Activated CD8-positive, alpha-beta memory T cell treated with anti-CD3 and anti-CD28 coated beads for 24 hours (primary cell): ENCODE data around the gene TNNC1.
A peak's percentile ranks its signal among the peaks of the same experiment; 100 is the strongest.

Experiments
- DNase-seq: peaks from one replicate; pipeline ENCODE4 v3.0.0-alpha.2; 2020

TNNC1 gene

DNA sequence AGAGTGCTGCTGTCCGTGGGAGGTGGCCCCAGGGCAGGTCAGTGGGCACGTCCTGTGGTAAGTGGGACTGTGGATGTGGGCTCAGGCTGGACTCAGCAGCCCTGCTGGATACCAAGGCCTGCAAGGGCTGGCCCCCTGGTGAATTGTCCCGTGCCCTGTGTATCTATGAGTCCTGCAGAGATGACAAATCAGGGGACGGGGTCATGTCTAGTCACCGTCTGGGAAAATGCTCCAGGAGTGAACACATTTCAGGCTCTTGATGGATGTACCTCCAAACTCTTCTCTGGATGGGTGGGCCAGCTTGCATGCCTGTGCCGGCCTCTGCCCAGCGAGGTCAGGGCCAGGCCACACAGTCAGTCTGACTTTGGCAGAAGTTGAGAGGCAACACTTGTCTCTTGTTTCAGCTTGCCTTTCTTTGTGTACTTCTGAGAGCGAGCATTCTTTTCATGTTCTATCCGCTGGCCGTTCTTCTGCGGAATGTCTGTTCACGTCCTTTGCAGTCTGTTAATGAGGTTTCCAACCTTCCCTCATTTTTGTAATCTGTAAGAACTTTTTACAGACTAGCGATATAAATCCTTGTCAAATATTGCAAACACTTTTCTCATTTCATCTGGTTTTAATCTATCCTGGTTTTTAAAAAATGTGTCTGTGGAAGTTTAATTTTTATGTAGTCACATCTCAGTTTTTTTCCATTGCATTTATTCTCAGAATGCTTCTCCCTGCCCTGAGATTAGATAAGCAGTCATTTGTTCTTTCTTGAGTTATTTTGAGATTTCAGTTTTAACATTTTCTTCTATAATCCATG is 29.9 kb upstream of the TNNC1 start:
- no peak for DNase-seq

DNA sequence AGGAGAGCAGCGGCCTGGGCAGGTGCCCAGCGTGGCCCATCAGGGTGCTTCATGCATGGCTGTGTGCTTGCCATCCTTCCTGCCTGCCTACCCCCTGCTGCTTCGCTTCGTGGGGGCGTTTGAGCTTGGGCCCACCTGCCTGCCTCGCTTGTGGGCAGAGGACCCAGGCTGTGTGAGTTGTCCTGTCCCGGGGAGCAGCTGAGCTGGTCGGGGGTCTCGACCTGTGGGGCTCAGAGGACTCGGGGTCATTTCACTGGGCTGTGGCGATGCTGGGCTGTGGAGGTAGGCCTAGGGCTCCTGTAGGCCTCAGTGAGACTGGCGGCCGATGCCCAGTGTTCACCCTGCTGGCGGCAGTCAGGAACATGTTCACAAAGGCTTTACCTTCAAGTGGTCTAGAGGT is 29.2 kb upstream of the TNNC1 start:
- DNase-seq: no peak

DNA sequence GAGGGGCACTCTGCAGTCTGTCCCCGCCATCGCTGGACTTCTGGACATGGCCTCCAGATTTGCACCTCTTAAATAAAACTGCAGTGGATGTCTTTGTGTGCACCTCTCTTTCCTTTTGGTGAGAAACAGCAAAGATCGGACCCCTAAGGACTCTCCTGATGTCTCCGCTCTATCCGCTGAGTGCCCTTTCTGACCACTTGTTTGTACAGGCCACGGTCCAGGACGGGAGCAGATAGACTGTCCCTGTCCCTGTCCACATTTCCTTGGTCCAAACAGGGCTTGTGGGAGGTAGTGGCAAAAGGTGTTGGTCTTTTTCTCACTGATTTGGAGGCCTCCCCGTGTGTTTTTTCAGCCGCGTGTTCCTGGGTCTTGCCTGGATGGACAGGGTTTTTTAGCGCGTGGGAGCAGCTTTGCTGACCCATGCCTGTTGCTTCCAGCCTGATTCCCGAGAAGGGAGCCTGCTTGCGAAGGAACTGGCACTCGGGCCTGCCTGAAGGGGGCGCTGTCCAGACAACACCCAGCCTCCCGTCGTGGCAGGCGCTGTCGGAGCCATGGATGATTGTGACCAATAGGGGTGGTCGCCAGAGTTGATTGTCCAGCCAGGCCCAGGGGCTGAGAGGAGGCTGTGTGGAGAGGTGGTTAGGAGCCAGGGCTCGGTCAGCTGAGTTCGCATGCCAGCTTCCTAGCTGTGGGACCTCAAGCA is 28.1 kb upstream of the TNNC1 start:
- DNase-seq: no peak

DNA sequence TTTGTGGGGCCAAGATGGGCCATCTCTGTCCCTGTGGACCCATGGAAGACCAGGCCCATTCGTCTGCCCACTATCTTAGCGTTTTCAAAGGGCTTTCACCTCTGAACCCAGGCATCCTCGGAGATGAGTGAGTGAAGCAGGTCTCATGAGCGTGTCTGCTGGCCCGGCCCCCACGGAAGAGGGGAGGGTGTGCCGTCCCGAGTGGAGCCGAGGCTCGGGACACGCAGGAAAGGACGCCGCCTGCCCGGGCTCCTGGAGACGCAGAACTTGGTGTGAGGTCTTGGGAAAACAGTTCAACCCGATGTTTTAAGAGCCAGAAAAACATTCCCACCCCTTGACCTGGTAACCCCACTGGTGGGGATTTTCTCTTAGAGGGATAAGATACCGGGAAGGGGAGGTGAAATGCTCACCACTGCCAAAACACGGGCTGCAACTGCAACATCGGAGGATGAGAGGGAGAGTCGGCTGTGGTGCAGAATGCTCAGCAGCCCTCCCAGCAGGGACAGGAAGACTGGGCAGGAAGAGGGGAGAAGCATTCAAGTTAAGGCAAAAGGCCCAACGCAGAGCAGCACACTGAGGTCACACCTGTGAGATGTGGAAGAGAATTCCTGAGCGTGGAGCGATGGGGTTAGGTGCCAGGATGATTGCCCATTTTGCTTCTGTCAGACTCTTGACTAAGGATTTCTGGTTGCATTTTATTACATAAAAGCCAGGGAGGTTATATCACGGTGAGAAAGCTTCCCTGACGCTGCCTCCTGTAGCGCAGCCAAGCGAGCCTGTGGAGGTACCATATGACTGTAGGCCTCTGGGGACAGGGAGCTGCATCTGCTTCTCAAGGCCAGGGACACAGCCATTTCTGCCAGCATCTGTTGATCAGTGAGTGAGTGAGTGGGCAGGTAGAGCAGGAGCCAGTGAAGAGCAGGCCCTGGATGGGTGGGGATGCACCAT is 27.2 kb upstream of the TNNC1 start:
- DNase-seq: no peak

DNA sequence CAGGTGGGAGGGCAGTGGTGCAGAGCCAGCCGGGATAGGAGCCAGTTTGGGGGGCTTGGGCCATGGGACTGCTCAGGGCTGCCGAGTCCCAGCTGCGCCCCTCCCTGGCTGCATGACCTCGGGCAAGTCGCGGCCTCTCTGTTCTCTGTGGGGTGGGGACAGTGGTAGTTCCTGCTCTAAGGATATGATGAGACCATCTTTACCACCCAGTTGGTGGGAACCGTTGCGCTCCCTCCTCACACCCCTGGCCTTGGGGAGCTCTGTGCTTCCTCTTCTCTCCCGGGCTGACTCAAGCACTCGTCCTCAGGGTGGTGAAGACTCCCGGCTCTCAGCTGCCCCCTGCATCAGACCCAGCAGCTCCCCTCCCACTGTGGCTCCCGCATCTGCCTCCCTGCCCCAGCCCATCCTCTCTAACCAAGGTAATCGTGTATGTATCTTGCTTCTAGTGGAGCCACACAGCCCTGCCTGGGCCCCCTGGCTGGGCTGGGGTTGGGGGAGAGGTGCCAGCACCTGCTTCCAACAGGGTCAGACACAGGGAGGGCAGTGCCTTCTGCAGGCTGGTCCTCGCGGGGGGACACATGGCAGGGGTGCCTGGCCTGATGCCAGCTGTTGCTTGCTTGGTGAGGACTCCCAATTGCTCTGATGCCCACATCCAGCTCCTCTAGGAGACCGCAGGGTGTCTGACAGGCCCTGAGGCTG is 26.2 kb upstream of the TNNC1 start:
- no peak for DNase-seq

DNA sequence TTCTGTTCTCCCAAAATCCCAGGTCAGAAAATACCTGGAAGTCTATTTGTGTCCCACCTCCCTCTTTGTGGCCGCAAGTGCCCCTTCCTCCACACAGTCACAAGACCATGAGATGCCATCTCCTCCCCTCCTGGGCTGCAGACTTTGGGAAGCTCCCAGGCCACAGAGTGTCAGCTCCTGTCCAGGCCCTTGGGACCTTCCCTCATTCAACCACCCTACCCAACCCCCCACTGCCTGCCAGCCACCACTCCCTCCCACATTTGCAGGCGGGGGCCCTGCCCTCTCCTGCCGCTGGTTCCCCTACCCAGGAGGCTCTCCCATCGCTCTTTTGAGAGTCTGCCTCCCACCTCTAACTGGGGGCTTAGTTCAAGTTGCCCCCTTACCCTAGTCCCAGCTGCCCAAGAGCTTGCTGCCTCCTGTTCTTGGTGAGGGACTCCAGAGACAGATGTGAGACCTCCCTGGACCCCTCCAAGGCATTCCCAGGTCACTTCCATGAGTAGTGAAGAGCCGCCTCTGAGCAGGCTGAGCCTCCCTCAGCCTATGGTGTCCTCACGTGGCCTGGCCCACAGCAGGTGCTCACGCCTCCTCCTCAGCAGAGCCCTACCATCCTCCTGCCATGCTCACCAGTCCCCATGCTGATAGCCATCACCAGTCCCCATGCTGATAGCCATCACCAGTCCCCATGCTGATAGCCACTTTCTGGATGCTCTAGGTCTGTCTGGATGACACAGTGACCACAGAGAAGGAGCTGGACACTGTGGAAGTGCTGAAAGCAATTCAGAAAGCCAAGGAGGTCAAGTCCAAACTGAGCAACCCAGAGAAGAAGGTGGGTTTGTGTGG is 25.4 kb upstream of the TNNC1 start:
- no peak for DNase-seq

DNA sequence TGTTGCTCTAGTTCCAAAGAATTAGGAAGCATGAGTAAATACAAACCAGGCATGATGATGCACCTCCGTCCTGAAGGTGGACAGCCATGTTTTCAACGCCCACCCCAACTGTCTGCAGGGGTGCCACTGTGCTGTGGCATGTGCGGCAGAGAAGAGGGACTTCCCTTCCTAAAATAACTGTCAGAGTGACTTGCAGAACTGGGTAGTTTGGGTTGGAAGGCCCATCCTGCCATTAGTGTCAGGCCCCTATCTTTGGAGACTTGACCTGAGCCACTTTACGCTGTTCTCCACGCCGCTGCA is 23.9 kb upstream of the TNNC1 start:
- no peak for DNase-seq

DNA sequence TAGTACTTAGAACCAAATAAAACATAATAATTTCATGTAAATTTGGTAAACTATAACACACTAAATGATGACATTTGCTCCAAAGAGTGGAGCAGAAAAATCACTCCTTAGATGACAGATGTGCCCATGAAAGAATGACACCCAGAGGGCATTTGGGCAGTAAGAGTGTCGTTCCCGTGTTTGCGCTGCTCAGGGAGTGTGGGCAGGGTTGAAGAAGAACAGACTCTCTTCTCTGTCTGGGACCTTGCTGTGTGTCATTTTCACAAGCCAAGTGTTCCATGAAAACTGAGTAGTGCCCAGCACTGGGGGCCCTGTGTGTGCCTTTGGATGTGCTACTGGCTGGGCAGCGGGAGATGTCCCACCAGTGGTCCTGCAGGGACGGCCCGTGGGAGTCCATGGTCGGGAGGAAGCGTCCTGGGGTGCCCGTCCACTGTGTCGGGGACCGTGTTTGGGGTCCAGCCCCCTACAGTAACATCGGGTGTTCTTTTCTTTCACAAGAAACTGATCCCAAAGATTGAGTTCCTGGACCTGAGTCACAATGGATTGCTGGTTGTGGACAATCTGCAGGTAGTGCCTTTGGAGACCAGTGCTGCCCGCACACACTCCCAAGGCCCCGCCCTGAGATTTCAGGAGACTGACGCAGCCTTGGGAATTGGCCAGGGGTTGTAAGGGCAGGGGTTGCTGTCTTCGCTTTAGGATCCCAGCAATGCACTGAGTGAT is 23.4 kb upstream of the TNNC1 start:
- no peak for DNase-seq

DNA sequence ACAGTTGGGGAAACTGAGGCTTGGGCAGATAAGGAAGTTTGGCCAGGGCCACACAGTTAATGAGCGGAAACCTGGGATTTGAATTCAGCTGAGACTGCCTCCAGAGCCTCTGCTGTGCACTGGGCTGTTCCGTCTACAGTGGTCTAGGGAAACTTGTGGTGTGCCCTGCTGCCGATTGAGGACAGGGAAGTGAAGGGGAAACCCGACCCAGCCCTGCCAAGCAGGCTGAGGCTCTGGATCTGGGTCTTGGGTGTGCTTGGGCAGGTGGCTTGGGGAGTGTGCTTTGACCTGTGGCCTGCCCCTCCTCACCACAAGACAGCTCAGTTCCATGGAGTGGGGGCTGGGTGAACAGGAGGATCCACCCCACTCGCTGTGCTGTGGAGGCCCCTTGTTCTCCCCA is 19.2 kb upstream of the TNNC1 start:
- no peak for DNase-seq

DNA sequence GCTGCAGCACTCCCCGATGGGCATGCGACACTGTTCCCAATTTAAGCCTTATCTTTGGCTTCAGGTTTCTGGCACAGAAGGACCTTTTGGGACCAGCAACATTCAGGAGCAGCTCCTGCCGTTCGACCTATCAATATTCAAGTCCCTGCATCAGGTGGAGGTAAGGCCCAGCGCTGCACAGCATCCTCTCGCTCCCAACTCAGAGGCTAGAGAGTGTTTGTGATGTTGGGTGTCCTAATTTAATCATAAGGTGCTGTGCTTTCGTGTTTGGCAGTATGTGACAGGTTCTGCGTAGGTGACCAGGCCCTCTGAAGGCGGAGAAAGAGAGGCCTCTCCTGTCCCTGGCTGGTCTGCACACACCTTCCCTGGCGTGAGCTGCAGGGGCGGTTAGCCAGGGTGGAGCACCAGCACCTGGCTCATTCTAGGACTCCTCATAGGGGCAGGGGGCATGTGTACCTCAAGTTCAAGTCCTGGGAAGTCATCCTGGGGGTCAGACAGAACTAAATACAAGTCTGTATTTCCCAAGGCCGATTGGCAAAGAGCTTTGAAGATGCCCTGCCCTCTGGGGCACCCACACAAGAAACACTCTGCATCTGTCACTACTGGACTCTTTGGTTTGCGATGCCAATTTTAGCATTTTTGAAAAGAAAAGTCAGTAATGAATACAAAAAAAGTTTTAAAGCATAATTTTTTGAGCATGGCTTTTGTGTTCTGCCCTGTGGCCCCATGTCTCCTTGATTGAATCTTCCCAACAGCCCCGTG is 18.6 kb upstream of the TNNC1 start:
- DNase-seq: no peak

DNA sequence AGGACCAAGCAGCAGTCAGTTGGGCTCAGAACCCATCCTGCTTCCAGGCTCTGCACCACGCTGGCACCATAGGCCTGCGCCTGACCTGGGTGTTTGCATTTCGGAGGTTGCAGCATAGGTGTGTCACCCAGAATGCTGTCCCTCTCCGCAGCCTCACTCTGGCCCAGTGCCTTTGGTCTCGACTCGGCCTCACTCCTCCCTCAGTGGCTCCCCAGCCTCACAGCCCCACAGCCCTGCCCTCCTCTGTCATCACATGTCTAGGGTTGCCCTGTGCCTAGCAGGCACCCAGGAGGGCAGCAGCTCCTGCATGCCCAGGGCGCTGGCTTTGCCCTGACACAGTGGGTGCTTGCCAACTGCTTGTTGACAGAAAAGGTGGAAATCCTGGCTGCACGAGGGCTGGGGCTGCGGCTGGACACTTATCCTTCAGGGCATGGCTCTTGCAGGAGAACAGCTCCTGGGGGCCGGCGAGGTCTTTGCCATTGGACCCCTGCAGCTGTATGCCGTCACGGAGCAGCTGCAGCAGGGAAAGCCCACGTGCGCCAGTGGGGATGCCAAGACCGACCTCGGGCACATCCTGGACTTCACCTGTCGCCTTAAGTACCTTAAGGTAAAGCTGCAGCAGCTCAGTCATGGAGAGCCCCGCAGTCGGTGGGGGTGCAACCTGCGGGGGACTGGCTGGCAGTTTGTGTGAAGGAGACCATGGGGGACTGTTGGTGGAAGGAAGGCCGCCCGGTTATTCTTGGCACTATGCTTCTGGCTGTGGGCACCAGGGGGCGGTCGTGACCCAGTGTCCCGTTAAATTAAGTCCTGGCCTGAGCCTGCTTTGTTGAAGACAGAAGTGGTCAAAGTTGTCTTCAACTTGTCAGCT is 17.8 kb upstream of the TNNC1 start:
- peak; percentile 68 for DNase-seq

DNA sequence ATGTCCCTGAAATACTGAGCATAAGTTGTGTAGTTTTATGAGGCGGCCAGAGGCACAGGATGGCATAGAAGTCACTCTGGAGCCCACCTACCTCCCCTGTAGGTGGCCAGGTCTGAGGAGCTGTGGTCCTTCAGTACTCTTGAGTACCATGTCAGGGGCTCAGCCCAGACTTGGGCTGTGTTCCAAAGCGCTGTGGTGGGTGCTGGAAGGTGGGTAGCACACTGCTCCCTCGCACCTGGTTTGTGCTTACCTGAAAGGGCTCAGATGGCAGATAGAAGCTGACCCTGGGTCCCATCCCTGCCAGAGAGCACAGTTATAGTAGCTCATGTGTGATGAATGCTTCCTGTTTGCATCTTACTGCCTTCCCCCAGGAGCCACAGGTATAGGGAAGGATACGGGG is 17.1 kb upstream of the TNNC1 start:
- DNase-seq: no peak

DNA sequence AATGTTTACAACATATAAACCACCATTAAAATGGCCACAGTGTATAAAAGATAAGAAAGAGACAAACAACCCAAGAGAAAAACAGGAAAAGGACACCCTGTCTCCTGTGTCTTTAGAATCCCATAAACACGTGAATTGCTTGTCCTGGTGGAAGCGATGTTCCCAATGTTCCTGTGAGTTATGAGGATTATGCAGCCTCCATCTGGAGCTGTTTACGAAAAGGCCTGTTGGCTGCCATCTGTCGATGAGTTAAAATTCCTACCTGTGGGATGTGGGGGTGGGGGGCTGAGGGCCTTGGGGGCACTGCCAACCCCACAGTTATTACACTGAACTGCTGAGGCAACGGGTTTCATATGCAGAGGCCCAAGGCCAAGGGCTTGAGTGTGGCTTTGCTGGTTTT is 15.2 kb upstream of the TNNC1 start:
- no peak for DNase-seq

DNA sequence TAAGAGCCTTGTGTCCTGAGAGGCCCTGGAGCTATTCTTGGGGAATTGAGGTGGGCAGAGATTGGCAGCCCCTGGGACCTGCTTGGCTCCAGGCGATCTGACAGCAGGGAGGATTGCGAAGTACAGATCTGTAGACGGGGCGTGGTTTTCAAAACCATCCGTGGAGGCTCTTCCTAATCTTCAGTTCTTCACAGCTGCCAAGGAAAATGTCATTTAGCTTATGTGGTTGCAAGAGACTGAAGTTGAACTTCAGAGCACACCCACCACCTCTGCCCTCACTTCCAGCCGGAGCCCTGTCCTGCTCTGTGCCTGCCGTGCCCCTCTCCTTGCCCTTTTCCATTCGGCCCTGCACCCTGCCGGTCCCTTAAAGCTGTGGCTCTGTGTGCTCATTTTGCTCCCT is 14.5 kb upstream of the TNNC1 start:
- no peak for DNase-seq

DNA sequence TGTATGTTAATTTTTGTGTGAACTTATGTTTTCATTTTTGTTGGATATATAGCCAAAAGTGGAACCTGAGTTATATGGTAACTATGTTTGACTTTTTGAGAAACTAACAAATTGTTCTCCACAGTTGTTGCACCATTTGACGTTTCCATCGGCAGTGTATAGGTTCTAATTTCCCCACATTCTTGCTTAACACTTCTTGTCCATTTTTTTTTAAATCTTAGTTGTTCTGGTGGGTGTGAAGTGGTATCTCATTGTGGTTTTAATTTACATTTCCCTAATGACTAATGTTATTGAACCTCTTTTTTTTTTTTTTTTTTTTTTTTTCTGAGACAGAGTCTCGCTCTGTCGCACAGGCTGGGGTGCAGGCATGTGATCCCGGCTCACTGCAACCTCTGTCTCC is 9.6 kb upstream of the TNNC1 start:
- no peak for DNase-seq

DNA sequence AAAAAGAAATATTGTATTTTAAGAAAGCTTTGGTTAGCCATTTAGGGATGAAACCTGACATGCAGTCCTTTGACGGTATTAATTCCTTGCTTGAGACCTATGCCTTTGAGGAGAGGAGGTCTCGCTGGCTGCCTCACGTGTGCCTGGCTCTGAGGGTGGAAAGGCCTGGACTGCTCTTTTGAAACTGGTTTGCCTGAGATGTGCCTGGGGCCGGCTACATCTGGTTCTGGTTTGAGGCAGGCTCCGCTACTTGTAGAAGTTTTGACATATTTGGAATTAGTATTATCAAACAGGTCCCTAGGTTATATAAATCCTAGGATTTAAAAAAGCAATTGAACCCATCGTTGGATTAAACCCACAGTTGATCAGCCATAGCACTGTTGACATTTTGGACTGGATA is 8.0 kb upstream of the TNNC1 start:
- no peak for DNase-seq

DNA sequence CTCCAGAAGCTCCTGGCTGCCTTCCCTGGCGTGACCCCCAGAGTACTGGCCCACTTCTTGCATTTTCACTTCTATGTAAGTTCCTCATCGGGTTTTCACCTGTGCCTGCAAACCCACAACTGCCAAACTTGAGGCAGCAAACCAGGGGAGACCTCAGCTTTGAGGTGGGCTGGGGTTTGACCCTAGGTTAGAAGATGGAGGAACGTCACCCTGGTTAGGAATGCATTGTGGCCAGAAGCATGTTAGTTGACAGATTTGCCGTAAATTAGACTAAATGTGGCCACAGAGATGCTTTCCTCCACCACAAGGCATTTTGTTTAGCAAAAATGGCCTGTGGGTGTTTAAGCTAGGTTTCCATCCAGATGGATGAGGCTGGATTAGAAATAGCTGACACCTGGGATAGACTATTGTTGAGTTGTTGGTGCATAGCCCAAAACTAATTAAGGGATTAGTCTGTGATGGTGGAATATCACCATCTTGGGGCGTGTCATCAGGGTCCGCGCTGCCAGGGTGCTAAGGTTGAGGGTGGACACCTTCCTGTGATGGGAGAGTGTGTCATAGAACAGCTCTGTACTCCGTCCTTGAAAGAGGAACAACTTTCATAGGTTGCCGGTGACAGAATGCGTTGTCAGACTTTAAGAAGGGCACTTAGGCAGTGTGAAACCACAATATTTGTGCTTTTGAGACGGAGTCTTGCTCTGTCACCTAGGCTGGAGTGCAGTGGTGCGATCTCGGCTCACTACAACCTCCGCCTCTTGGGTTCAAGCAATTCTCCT is 5.1 kb upstream of the TNNC1 start:
- no peak for DNase-seq

DNA sequence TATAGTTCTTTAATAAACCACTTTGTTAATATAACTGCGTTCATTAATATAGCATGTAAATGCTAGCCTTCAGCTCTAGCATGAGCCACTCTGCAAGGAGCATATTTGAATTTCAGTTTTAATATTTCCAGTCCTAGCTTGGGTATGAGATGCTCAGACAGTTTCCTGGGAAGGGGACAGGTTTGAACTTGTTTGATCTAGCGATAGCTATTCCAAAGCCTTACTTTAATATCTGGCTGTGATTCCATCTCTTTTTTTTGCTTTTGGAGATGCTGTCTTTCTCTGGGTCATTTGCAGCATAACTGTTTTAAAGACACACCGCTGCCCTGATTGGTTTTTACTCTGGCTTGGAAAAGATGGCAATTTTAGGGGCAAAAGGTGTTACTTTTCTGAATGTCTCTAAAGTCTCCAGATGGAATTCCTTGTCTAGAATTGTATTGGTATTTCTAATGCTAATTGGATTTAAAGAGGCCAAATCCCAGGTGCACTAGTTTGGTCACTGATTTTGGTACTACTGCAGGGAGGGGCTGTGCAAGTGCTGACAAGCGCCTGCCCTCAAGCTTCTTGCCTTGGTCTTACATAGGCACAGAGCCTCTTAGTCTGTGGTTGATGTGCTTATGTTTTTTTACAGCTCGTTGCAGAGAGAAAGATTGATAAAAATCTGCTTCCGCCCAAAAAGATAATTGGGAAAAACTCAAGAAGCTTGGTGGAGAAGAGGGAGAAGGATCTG is 4.4 kb upstream of the TNNC1 start:
- no peak for DNase-seq
